IMR-90 (cell line): Measurements from ENCODE around the gene EIF2B2.

Source experiments
- CEBPB ChIP-seq: IDR thresholded peaks from 2 replicates; pipeline ENCODE4 v1.6.1; 2012; ENCODE audit warnings: low read depth, low read length, improper control_type of control experiment
- ELK1 ChIP-seq: fragments of 150-350 bp; IDR thresholded peaks from 2 replicates; pipeline ENCODE4 v1.6.1; 2016; ENCODE audit warnings: low read depth, mild to moderate bottlenecking, low read length, moderate library complexity, borderline replicate concordance
- FOS ChIP-seq: fragments of 150-350 bp; IDR thresholded peaks from 2 replicates; pipeline ENCODE4 v1.6.1; 2016; ENCODE audit warnings: low read depth, low read length
- MAFK ChIP-seq: IDR thresholded peaks from 2 replicates; pipeline ENCODE4 v1.6.1; 2012; ENCODE audit warnings: low read depth, low read length, improper control_type of control experiment
- MXI1 ChIP-seq: IDR thresholded peaks from 2 replicates; pipeline ENCODE4 v1.6.1; 2012; ENCODE audit warnings: low read depth, mild to moderate bottlenecking, low read length, moderate library complexity, borderline replicate concordance
- NFE2L2 ChIP-seq: fragments of 150-350 bp; IDR thresholded peaks from 2 replicates; pipeline ENCODE4 v1.6.1; 2016; ENCODE audit warnings: low read depth, mild to moderate bottlenecking, low read length
- POLR2A ChIP-seq: IDR thresholded peaks from 2 replicates; pipeline ENCODE4 v1.6.1; 2012; ENCODE audit warnings: mild to moderate bottlenecking, low read depth, low read length
- RAD21 ChIP-seq: IDR thresholded peaks from 2 replicates; pipeline ENCODE4 v1.6.1; 2012; ENCODE audit warnings: low read length, improper control_type of control experiment
- RFX5 ChIP-seq: IDR thresholded peaks from 2 replicates; pipeline ENCODE4 v1.8.0; 2012; ENCODE audit warnings: low read depth, mild to moderate bottlenecking, low read length, moderate library complexity
- SMC3 ChIP-seq: fragments of 150-350 bp; IDR thresholded peaks from 2 replicates; pipeline ENCODE4 v1.6.1; 2016; ENCODE audit warnings: low read depth, mild to moderate bottlenecking, antibody characterized with exemption, low read length, moderate library complexity
- TF ChIP-seq, protein P1 (sequence below): fragments of 150-350 bp; IDR thresholded peaks from 2 replicates; pipeline ENCODE4 v1.6.1; 2017; ENCODE audit warnings: mild to moderate bottlenecking, antibody characterized with exemption, low read length, low read depth
- TF ChIP-seq, protein P2 (sequence below): conservative IDR thresholded peaks from 2 replicates; pipeline ENCODE4 v1.5.1; 2012; ENCODE audit warnings: mild to moderate bottlenecking, low read depth, low read length, improper control_type of control experiment

- TF ChIP-seq RAD21 (no peak), POLR2A (no peak), SMC3 (no peak), RFX5 (no peak), MXI1 (no peak), ELK1 (no peak), CEBPB (no peak), MAFK (no peak), FOS (no peak), NFE2L2 (no peak)
- TF ChIP-seq, protein P1, sequence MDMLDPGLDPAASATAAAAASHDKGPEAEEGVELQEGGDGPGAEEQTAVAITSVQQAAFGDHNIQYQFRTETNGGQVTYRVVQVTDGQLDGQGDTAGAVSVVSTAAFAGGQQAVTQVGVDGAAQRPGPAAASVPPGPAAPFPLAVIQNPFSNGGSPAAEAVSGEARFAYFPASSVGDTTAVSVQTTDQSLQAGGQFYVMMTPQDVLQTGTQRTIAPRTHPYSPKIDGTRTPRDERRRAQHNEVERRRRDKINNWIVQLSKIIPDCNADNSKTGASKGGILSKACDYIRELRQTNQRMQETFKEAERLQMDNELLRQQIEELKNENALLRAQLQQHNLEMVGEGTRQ, result no peak
- TF ChIP-seq, protein P2, sequence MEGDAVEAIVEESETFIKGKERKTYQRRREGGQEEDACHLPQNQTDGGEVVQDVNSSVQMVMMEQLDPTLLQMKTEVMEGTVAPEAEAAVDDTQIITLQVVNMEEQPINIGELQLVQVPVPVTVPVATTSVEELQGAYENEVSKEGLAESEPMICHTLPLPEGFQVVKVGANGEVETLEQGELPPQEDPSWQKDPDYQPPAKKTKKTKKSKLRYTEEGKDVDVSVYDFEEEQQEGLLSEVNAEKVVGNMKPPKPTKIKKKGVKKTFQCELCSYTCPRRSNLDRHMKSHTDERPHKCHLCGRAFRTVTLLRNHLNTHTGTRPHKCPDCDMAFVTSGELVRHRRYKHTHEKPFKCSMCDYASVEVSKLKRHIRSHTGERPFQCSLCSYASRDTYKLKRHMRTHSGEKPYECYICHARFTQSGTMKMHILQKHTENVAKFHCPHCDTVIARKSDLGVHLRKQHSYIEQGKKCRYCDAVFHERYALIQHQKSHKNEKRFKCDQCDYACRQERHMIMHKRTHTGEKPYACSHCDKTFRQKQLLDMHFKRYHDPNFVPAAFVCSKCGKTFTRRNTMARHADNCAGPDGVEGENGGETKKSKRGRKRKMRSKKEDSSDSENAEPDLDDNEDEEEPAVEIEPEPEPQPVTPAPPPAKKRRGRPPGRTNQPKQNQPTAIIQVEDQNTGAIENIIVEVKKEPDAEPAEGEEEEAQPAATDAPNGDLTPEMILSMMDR, result no peak
Observed at GRCh38 chr14:74974364-74975058, 28.2 kb upstream of the EIF2B2 start.
